Nephron (organoid): Measurements from ENCODE around the gene ARSI.
A peak's percentile ranks its signal among the peaks of the same experiment; 100 is the strongest.

Source experiments
- H3K27ac Mint-ChIP-seq, 3 experiments: 2 replicates each; pipeline ENCODE4 v1.8.0; 2020; ENCODE audit warnings: mixed read lengths in 3 of 3, mild to moderate bottlenecking in 2 of 3, moderate library complexity in 1 of 3
- H3K27me3 Mint-ChIP-seq: 2 replicates; pipeline ENCODE4 v1.8.0; 2021; ENCODE audit warnings: low read depth, mild to moderate bottlenecking, moderate library complexity, mixed read lengths
- H3K36me3 Mint-ChIP-seq: 2 replicates; pipeline ENCODE4 v1.8.0; 2020; ENCODE audit warnings: low read depth, mixed read lengths
- H3K4me1 Mint-ChIP-seq: 2 replicates; pipeline ENCODE4 v1.8.0; 2020; ENCODE audit warnings: mixed read lengths
- H3K4me3 Mint-ChIP-seq, 3 experiments: 2 replicates each; pipeline ENCODE4 v1.8.0; 2020; ENCODE audit warnings: mild to moderate bottlenecking in 3 of 3, mixed read lengths in 3 of 3, moderate library complexity in 2 of 3
- H3K9me3 Mint-ChIP-seq: 2 replicates; pipeline ENCODE4 v1.8.0; 2020; ENCODE audit warnings: mixed read lengths
- CTCF ChIP-seq, 3 experiments: fragments of 200-600 bp; sonication (generic); IDR thresholded peaks; one replicate each; pipeline ENCODE4 v1.5.0; 2021; ENCODE audit warnings: antibody characterized with exemption in 3 of 3; ENCODE audit not compliant: unreplicated experiment in 3 of 3

Gene ARSI

GRCh38 chr5:150288361-150288760 is 14.3 kb downstream of the ARSI start:
- Mint-ChIP-seq H3K4me1 (peaks cover 11% of the 10 kb centered on the region), H3K36me3 (no peaks in the 10 kb centered on the region), H3K27ac (no peak overlapping the region), H3K27me3 (peaks cover 20% of the 10 kb centered on the region), H3K4me3 (no peak overlapping the region), H3K9me3 (no peaks in the 10 kb centered on the region)
- TF ChIP-seq CTCF (IDR thresholded peaks at IDR 0.05; ENCODE audit: unreplicated experiment in 3 of 3), result no peak

GRCh38 chr5:150286820-150287219 is 15.9 kb downstream of the ARSI start:
- peak; percentile 37 to 52 (median 41) for TF ChIP-seq CTCF (IDR thresholded peaks at IDR 0.05; ENCODE audit: unreplicated experiment in 3 of 3)
- Mint-ChIP-seq H3K27me3 (peaks cover 16% of the 10 kb centered on the region), H3K27ac (peak overlapping the region in 1 of 3 experiments; percentile 45), H3K4me1 (peaks cover 13% of the 10 kb centered on the region), H3K36me3 (no peaks in the 10 kb centered on the region), H3K9me3 (no peaks in the 10 kb centered on the region), H3K4me3 (no peak overlapping the region)

GRCh38 chr5:150285114-150285513 is 17.6 kb downstream of the ARSI start:
- H3K4me1 Mint-ChIP-seq, result peaks cover 27% of the 10 kb centered on the region
- peaks cover 14% of the 10 kb centered on the region for H3K27me3 Mint-ChIP-seq
- no peak overlapping the region for H3K4me3 Mint-ChIP-seq
- H3K9me3 Mint-ChIP-seq, result no peaks in the 10 kb centered on the region
- no peak for TF ChIP-seq CTCF (IDR thresholded peaks at IDR 0.05; ENCODE audit: unreplicated experiment in 3 of 3)
- H3K36me3 Mint-ChIP-seq, result no peaks in the 10 kb centered on the region
- H3K27ac Mint-ChIP-seq, result no peak overlapping the region

- Mint-ChIP-seq H3K27me3 (peaks cover 10% of the 10 kb centered on the region), H3K36me3 (no peaks in the 10 kb centered on the region), H3K9me3 (no peaks in the 10 kb centered on the region), H3K27ac (peak overlapping the region in 1 of 3 experiments; percentile 42), H3K4me1 (peaks cover 35% of the 10 kb centered on the region), H3K4me3 (no peak overlapping the region)
- TF ChIP-seq CTCF (IDR thresholded peaks at IDR 0.05; ENCODE audit: unreplicated experiment in 3 of 3), result no peak
These were observed 18.4 kb downstream of the ARSI start for GRCh38 chr5:150284311-150284710.

GRCh38 chr5:150283904-150284303 is 18.8 kb downstream of the ARSI start:
- TF ChIP-seq CTCF (IDR thresholded peaks at IDR 0.05; ENCODE audit: unreplicated experiment in 3 of 3), result no peak
- Mint-ChIP-seq H3K27ac (peak overlapping the region in 2 of 3 experiments; percentile 19 to 65), H3K4me3 (no peak overlapping the region), H3K36me3 (no peaks in the 10 kb centered on the region), H3K4me1 (peaks cover 39% of the 10 kb centered on the region), H3K9me3 (no peaks in the 10 kb centered on the region), H3K27me3 (peaks cover 10% of the 10 kb centered on the region)

- peak overlapping the region in 2 of 3 experiments; percentile 53 to 59 for H3K27ac Mint-ChIP-seq
- TF ChIP-seq CTCF (IDR thresholded peaks at IDR 0.05; ENCODE audit: unreplicated experiment in 3 of 3), result no peak
- H3K27me3 Mint-ChIP-seq, result peaks cover 7% of the 10 kb centered on the region
- no peaks in the 10 kb centered on the region for H3K9me3 Mint-ChIP-seq
- peaks cover 56% of the 10 kb centered on the region for H3K4me1 Mint-ChIP-seq
- no peak overlapping the region for H3K4me3 Mint-ChIP-seq
- no peaks in the 10 kb centered on the region for H3K36me3 Mint-ChIP-seq
These were observed 20.7 kb downstream of the ARSI start for GRCh38 chr5:150281987-150282386.
